Mononuclear cell (primary cell): ENCODE results near the gene MAP3K4. TPM values are rescaled to one million over a fixed set of nuclear protein-coding genes. Genes with fewer than 3 reads are reported as not detected.

Source experiments
- H3K27me3 ChIP-seq: 2 replicates; pipeline ENCODE4 v1.6.0; 2011; ENCODE audit warnings: low read length, control low read depth; ENCODE audit not compliant: insufficient read depth
- H3K4me1 ChIP-seq: 2 replicates; pipeline ENCODE4 v1.5.1; 2011; ENCODE audit warnings: mild to moderate bottlenecking, low read length, control low read depth; ENCODE audit not compliant: insufficient read depth
- H3K4me3 ChIP-seq: 2 replicates; pipeline ENCODE4 v1.5.1; 2011; ENCODE audit warnings: mild to moderate bottlenecking, low read length, moderate library complexity
- H3K9me3 ChIP-seq: 2 replicates; pipeline ENCODE4 v1.5.1; 2011; ENCODE audit warnings: low read depth, mild to moderate bottlenecking, control low read depth, low read length
- total RNA-seq: library from RNA; depleted of rRNA; stranded (reverse); fragments of >200 nt; gene quantifications from one replicate; pipeline ENCODE4 v1.2.3, GENCODE V29; 2012

The MAP3K4 gene
- total RNA-seq, 1 donor = 37.6 TPM

- Histone ChIP-seq H3K27me3 (no peaks in the 10 kb centered on the region), H3K4me1 (no peaks in the 10 kb centered on the region), H3K9me3 (no peaks in the 10 kb centered on the region), H3K4me3 (no peak overlapping the region)
These were observed 103.4 kb downstream of the MAP3K4 start for GRCh38 chr6:161094955-161095354.

GRCh38 chr6:161095916-161096315 is 104.3 kb downstream of the MAP3K4 start:
- no peaks in the 10 kb centered on the region for H3K4me1 ChIP-seq
- no peaks in the 10 kb centered on the region for H3K27me3 ChIP-seq
- no peaks in the 10 kb centered on the region for H3K9me3 ChIP-seq
- H3K4me3 ChIP-seq = no peak overlapping the region

GRCh38 chr6:161100072-161100471 is 108.5 kb downstream of the MAP3K4 start:
- H3K4me1 ChIP-seq = no peaks in the 10 kb centered on the region
- no peaks in the 10 kb centered on the region for H3K9me3 ChIP-seq
- H3K27me3 ChIP-seq = no peaks in the 10 kb centered on the region
- no peak overlapping the region for H3K4me3 ChIP-seq

GRCh38 chr6:161101517-161101916 is 109.9 kb downstream of the MAP3K4 start:
- Histone ChIP-seq H3K27me3 (no peaks in the 10 kb centered on the region), H3K4me1 (no peaks in the 10 kb centered on the region), H3K9me3 (no peaks in the 10 kb centered on the region), H3K4me3 (no peak overlapping the region)

GRCh38 chr6:161103475-161103874 is 111.9 kb downstream of the MAP3K4 start:
- Histone ChIP-seq H3K4me1 (peaks cover 8% of the 10 kb centered on the region), H3K9me3 (no peaks in the 10 kb centered on the region), H3K27me3 (no peaks in the 10 kb centered on the region), H3K4me3 (no peak overlapping the region)

GRCh38 chr6:161104966-161105365 is 113.4 kb downstream of the MAP3K4 start:
- Histone ChIP-seq H3K9me3 (no peaks in the 10 kb centered on the region), H3K27me3 (no peaks in the 10 kb centered on the region), H3K4me1 (peaks cover 20% of the 10 kb centered on the region), H3K4me3 (no peak overlapping the region)

- no peaks in the 10 kb centered on the region for H3K9me3 ChIP-seq
- H3K27me3 ChIP-seq = no peaks in the 10 kb centered on the region
- H3K4me1 ChIP-seq = peaks cover 20% of the 10 kb centered on the region
- no peak overlapping the region for H3K4me3 ChIP-seq
These were observed 113.8 kb downstream of the MAP3K4 start for GRCh38 chr6:161105408-161105807.

GRCh38 chr6:161107779-161108730 is 116.5 kb downstream of the MAP3K4 start:
- Histone ChIP-seq H3K4me3 (no peak overlapping the region), H3K27me3 (no peaks in the 10 kb centered on the region), H3K4me1 (peaks cover 24% of the 10 kb centered on the region), H3K9me3 (no peaks in the 10 kb centered on the region)

- Histone ChIP-seq H3K27me3 (no peaks in the 10 kb centered on the region), H3K4me3 (no peak overlapping the region), H3K9me3 (no peaks in the 10 kb centered on the region), H3K4me1 (peaks cover 24% of the 10 kb centered on the region)
These were observed 117.3 kb downstream of the MAP3K4 start for GRCh38 chr6:161108916-161109315.

- Histone ChIP-seq H3K4me1 (peaks cover 24% of the 10 kb centered on the region), H3K4me3 (no peak overlapping the region), H3K27me3 (no peaks in the 10 kb centered on the region), H3K9me3 (no peaks in the 10 kb centered on the region)
These were observed 117.8 kb downstream of the MAP3K4 start for GRCh38 chr6:161109366-161109765.

GRCh38 chr6:161110028-161110779 is 118.6 kb downstream of the MAP3K4 start:
- no peaks in the 10 kb centered on the region for H3K27me3 ChIP-seq
- no peaks in the 10 kb centered on the region for H3K9me3 ChIP-seq
- H3K4me3 ChIP-seq = no peak overlapping the region

GRCh38 chr6:161111261-161111660 is 119.7 kb downstream of the MAP3K4 start:
- Histone ChIP-seq H3K27me3 (no peaks in the 10 kb centered on the region), H3K4me3 (no peak overlapping the region), H3K4me1 (peaks cover 24% of the 10 kb centered on the region), H3K9me3 (no peaks in the 10 kb centered on the region)

More at GRCh38 chr6:161110028-161110779, 118.6 kb downstream of the MAP3K4 start:
- peaks cover 24% of the 10 kb centered on the region for H3K4me1 ChIP-seq

GRCh38 chr6:161115468-161115867 is 123.9 kb downstream of the MAP3K4 start:
- Histone ChIP-seq H3K4me1 (peaks cover 20% of the 10 kb centered on the region), H3K27me3 (no peaks in the 10 kb centered on the region), H3K9me3 (no peaks in the 10 kb centered on the region), H3K4me3 (no peak overlapping the region)

- peaks cover under 1% of the 10 kb centered on the region for H3K9me3 ChIP-seq
- no peak overlapping the region for H3K4me3 ChIP-seq
- peaks cover 20% of the 10 kb centered on the region for H3K4me1 ChIP-seq
- H3K27me3 ChIP-seq = no peaks in the 10 kb centered on the region
These were observed 125.0 kb downstream of the MAP3K4 start for GRCh38 chr6:161116554-161116953.

GRCh38 chr6:161117308-161117707 is 125.7 kb downstream of the MAP3K4 start:
- Histone ChIP-seq H3K4me3 (no peak overlapping the region), H3K4me1 (peaks cover 16% of the 10 kb centered on the region), H3K27me3 (no peaks in the 10 kb centered on the region), H3K9me3 (peaks cover 6% of the 10 kb centered on the region)
